ENCODE data around the gene SNTG2.

DNA sequence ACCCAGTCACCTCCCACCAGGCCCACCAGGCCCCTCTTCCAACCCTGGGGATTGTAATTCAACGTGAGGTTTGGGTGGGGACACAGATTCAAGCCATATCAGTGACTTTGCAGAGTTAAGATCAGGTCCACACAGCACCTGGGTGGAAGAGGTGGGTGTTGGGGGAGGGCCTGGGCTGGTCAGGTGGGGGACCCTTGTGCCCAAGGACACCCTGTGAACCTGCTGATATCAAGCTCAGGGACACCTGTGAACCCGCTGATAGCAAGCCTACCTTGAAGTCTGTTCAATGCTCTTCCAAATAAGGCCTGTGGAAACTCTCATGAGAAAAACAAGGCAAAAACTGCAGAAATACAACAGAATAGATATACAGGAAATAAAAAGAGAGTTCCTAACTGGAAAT, 442.7 kb downstream of the SNTG2 start:
- TF ChIP-seq, protein P1, sequence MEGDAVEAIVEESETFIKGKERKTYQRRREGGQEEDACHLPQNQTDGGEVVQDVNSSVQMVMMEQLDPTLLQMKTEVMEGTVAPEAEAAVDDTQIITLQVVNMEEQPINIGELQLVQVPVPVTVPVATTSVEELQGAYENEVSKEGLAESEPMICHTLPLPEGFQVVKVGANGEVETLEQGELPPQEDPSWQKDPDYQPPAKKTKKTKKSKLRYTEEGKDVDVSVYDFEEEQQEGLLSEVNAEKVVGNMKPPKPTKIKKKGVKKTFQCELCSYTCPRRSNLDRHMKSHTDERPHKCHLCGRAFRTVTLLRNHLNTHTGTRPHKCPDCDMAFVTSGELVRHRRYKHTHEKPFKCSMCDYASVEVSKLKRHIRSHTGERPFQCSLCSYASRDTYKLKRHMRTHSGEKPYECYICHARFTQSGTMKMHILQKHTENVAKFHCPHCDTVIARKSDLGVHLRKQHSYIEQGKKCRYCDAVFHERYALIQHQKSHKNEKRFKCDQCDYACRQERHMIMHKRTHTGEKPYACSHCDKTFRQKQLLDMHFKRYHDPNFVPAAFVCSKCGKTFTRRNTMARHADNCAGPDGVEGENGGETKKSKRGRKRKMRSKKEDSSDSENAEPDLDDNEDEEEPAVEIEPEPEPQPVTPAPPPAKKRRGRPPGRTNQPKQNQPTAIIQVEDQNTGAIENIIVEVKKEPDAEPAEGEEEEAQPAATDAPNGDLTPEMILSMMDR (IDR thresholded peaks at IDR 0.05 in 8 of 11, conservative IDR thresholded peaks at IDR 0.05 in 3 of 11) = no peak
- TF ChIP-seq POLR2A (IDR thresholded peaks at IDR 0.05) (no peak), POLR2AphosphoS5 (IDR thresholded peaks at IDR 0.05) (no peak)

Data from spleen (tissue), 7 donors.